ENCODE measurements around the gene C2CD2. TPM values are rescaled to one million over a fixed set of nuclear protein-coding genes. Genes with fewer than 3 reads are reported as not detected.

C2CD2 gene
- total and polyA plus RNA-seq, 8 donors: 18.3 to 24.1 (median 19.6) TPM

DNA sequence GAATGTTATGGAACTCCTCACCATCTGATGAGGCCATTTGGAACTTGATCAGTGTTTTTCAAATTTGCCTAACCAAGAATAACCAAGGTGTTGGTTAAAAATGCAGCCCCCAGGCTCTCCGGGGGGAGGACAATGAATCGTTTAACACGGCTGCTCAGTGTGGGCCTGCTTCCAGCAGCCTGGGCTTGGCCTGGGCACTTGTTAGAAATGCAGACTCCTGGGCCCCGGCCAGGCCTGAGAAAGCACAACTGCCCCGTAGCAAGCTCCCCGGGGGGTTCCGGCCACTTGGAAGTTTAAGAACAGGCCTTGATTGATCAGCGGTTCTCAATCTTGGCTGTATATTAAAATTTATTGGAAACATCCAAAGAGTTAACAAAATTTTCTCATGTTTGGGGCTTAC, 22.8 kb upstream of the C2CD2 start:
- Histone ChIP-seq H3K27me3 (no peaks in the 10 kb centered on the region), H3K27ac (no peak overlapping the region), H3K9me3 (peaks cover 0 to 5% of the 10 kb centered on the region in 2 donors), H3K4me3 (no peak overlapping the region), H3K36me3 (no peaks in the 10 kb centered on the region), H3K4me1 (peaks cover 0 to 10% of the 10 kb centered on the region in 2 donors)
- DNase-seq (peak in 1 of 4 donors; percentile 49), ATAC-seq (no peak)
- intact Hi-C loops (cut with DNase I): no loop called here
- no peak for TF ChIP-seq CTCF (IDR thresholded peaks at IDR 0.05)

DNA sequence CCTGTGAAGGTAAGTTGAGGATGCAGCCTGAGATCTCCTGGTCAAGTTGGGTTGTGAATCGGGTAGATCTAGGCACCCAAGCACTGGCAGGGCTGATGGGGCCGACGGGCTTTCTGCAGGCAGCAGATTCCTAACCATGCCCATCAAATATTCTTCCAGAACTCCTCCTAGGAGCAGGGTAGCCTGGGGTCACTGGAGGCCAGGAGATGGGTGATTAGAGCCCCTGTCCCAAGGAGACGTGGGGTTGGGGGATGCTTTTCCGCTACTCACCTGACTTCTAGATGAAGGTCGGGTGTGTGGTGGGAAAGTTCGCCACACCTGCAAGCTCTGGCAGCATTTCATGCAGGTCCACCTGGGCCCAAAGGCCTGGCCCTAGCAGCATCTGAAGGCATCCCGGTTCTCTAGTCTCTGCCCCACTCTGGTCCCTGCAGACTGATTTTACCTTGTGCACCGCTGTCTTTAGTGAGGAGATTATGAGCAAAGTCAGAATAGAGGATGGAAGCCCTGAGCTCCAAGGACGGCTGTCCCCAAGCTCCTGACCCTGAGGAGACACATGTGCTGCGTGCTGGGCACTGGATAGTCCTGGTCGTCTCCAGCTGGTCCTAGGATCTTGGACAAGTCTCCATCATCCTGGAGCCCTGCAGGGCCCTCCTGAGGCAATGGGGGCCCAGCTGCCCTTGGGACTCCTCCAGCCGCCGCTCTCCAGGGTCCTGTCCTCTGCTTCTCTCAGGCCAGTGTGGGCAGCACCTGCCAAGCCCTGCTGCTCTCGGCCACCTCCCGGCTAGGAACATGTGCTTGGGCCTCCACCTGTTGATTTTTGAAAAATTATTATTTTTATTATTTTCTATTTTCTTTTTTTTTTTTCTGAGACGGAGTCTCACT, 21.8 kb upstream of the C2CD2 start:
- intact Hi-C loops (cut with DNase I): no loop called here
- Histone ChIP-seq H3K36me3 (no peaks in the 10 kb centered on the region), H3K4me1 (peaks cover 0 to 10% of the 10 kb centered on the region in 2 donors), H3K9me3 (peaks cover 0 to 5% of the 10 kb centered on the region in 2 donors), H3K27ac (no peak overlapping the region), H3K27me3 (no peaks in the 10 kb centered on the region), H3K4me3 (no peak overlapping the region)
- peak in 2 of 4 donors; percentile 26 to 45 for DNase-seq
- no peak for TF ChIP-seq CTCF (IDR thresholded peaks at IDR 0.05)
- ATAC-seq: no peak

DNA sequence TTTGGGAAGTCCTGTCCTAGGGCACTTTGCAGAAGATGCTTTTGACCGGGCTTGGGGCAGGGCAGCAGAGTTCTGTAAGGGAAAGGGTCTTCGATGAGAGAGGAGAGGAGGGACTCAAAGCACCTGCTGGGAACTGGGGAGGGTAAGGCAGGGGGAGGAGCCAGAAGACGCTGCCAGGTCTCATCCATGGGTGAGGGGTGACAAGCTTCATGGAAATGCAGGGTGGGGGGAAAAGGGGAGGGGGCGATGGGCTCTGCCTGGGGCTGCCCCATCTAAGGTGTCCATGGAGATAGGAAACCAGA, 20.9 kb upstream of the C2CD2 start:
- DNase-seq (peak in 2 of 4 donors; percentile 5 to 22), ATAC-seq (no peak)
- intact Hi-C loops (cut with DNase I): no loop called here
- Histone ChIP-seq H3K4me3 (no peak overlapping the region), H3K27me3 (no peaks in the 10 kb centered on the region), H3K9me3 (peaks cover 0 to 5% of the 10 kb centered on the region in 2 donors), H3K36me3 (no peaks in the 10 kb centered on the region), H3K4me1 (peaks cover 0 to 10% of the 10 kb centered on the region in 2 donors), H3K27ac (no peak overlapping the region)
- TF ChIP-seq CTCF (IDR thresholded peaks at IDR 0.05): no peak

DNA sequence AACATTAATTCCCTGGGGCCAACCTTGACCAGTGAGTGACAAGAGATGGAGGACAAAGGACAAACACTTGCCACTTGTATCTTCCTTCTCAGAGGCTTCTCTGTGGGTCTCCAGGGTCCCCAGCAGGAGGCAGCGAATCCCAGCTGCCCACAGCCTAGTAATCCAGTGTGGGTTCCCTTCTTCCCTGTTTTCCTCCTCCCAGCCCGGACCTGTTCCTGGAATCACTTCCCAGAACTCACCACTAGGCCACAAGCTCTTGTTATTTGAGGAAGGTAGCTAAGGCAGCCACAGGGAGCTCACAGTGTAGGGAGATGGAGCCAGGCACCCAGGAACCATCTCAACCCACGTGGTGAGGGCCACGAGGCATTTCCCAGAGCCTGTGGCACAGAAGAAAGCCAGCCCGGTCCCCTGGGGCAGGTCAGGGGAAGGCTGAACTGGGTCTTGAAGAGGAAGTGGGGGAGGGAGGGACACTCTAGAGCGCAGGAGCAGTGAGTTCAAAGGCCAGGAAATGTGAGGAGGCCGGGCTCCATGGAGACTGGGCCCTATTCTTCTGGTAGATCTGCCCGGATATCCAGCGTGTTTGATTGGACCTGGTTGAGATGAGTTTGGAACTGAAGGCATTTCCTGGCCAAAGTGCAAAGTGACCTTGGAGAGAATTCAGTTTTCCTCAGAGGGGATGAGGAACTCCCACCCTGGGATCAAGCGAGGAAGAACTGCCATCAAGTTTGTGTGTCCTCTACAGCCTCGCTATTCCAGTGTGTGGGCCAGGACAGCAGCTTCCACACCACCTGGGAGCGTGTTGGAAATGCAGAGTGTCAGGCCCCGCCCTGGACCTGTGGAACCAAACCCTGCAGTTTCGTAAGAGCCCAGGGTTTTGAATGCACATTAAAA, 20.3 kb upstream of the C2CD2 start:
- no peak for TF ChIP-seq CTCF (IDR thresholded peaks at IDR 0.05)
- Histone ChIP-seq H3K4me3 (no peak overlapping the region), H3K9me3 (no peaks in the 10 kb centered on the region), H3K36me3 (no peaks in the 10 kb centered on the region), H3K27ac (no peak overlapping the region), H3K4me1 (peaks cover 0 to 10% of the 10 kb centered on the region in 2 donors), H3K27me3 (no peaks in the 10 kb centered on the region)
- peak; percentile 49 for ATAC-seq
- intact Hi-C loops (cut with DNase I): no loop called here
- DNase-seq: peak in 2 of 4 donors; percentile 34 to 41

DNA sequence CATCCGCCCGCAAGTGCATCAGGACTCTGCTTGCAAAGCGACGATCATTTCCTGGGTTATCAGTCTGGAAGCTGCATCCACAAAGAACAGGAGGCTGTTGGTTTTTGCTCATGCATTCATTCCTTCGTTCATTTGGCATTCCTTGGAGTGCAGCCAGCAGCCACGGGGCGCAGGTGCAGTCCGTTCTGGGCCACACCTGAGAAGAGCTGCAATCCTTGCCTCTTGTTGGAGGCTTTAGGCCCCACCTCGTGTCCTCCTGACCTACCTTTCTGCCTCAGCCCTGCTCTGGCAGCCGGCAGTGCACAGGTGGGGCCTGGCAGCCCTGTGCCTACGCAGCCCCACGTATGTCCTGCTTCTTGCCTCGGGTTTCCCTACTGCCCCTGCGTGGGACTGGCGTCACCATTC, 19.6 kb upstream of the C2CD2 start:
- Histone ChIP-seq H3K36me3 (no peaks in the 10 kb centered on the region), H3K4me3 (no peak overlapping the region), H3K27me3 (no peaks in the 10 kb centered on the region), H3K27ac (no peak overlapping the region), H3K4me1 (peaks cover 0 to 10% of the 10 kb centered on the region in 2 donors), H3K9me3 (no peaks in the 10 kb centered on the region)
- intact Hi-C loops (cut with DNase I): no loop called here
- no peak for TF ChIP-seq CTCF (IDR thresholded peaks at IDR 0.05)
- ATAC-seq (no peak), DNase-seq (peak in 2 of 4 donors; percentile 28 to 38)
